Activated naive CD4-positive, alpha-beta T cell treated with anti-CD3 and anti-CD28 coated beads, Interleukin-2, amount 50 U/mL, for 24 hours (primary cell): Measurements from ENCODE around the gene OR2T29.
"Not testable (repeated sequence)": the region's sequence is repeated elsewhere in the genome, so short reads cannot be mapped to it uniquely, and the experiment has no call there.

ENCODE experiments used
- H3K27ac Mint-ChIP-seq: one replicate; pipeline ENCODE4 v1.8.0; 2021; ENCODE audit warnings: mild to moderate bottlenecking, mixed read lengths
- H3K27me3 Mint-ChIP-seq: one replicate; pipeline ENCODE4 v1.8.0; 2021; ENCODE audit warnings: mixed read lengths
- H3K36me3 Mint-ChIP-seq: one replicate; pipeline ENCODE4 v1.8.0; 2021; ENCODE audit warnings: mixed read lengths
- H3K4me1 Mint-ChIP-seq: one replicate; pipeline ENCODE4 v1.8.0; 2021; ENCODE audit warnings: mixed read lengths
- H3K4me3 Mint-ChIP-seq: one replicate; pipeline ENCODE4 v1.8.0; 2021; ENCODE audit warnings: mild to moderate bottlenecking, mixed read lengths
- H3K9me3 Mint-ChIP-seq: one replicate; pipeline ENCODE4 v1.8.0; 2021; ENCODE audit warnings: mixed read lengths

OR2T29 gene, protein sequence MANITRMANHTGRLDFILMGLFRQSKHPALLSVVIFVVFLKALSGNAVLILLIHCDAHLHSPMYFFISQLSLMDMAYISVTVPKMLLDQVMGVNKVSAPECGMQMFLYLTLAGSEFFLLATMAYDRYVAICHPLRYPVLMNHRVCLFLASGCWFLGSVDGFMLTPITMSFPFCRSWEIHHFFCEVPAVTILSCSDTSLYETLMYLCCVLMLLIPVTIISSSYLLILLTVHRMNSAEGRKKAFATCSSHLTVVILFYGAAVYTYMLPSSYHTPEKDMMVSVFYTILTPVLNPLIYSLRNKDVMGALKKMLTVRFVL

DNA sequence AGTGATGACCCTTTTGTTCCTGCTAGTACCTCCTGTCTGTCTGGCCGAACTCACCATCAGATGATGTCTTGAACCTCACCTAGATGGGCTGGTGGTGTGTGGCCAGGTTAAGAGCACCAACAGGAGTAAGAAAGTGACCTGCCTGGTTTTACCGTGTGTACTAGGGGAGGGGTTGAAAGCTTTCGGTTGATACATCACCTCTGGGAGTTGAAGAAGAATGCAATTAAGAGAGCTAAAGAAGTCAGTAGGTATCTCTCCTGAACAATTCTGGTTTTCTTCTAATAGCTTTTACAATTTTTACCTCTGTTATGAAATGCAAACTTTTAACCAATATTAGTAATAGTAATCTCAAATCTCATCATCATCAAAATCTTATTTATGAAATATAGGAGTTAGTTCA, at the start of gene OR2T29:
TSS of gene OR2T29 (minus strand) at position 101 of the 400 bp plus-strand sequence. CDS start 3,281 bp downstream, outside the sequence.
- H3K4me1 Mint-ChIP-seq = peaks cover 17% of the 10 kb centered on the region
- not testable (repeated sequence) for H3K9me3 Mint-ChIP-seq, H3K36me3 Mint-ChIP-seq, H3K27me3 Mint-ChIP-seq, H3K4me3 Mint-ChIP-seq, H3K27ac Mint-ChIP-seq

- no peaks in the 10 kb centered on the region for H3K36me3 Mint-ChIP-seq
- no peak overlapping the region for H3K4me3 Mint-ChIP-seq
- peaks cover 37% of the 10 kb centered on the region for H3K4me1 Mint-ChIP-seq
- no peaks in the 10 kb centered on the region for H3K27me3 Mint-ChIP-seq
- no peaks in the 10 kb centered on the region for H3K9me3 Mint-ChIP-seq
- H3K27ac Mint-ChIP-seq = peak overlapping the region; percentile 80
These were observed 49.4 kb upstream of the OR2T29 start for GRCh38 chr1:248611883-248612414.

- no peak overlapping the region for H3K27ac Mint-ChIP-seq
- H3K36me3 Mint-ChIP-seq = no peaks in the 10 kb centered on the region
- no peak overlapping the region for H3K4me3 Mint-ChIP-seq
These were observed 47.7 kb upstream of the OR2T29 start for GRCh38 chr1:248610301-248610700.

DNA sequence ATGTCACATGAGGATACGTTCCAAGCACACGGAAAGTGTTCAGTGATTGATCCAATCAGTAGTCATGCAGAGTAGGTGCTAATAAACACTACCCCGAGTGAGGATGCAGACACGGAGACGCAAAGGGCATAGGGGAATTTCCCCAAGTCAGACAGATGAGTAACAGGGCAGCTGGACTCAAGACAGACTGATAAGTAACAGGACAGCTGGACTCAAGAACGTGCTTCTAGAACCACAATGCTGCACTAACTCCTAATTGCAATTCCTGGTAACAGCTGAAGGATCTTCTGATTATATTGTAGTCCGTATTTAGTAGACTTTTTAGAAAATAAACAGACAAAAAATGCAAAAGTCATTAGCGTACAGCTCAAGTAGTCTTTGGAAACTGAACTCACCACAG, 36.8 kb upstream of the OR2T29 start:
- no peak overlapping the region for H3K27ac Mint-ChIP-seq
- H3K27me3 Mint-ChIP-seq = no peaks in the 10 kb centered on the region
- no peaks in the 10 kb centered on the region for H3K9me3 Mint-ChIP-seq
- H3K36me3 Mint-ChIP-seq = no peaks in the 10 kb centered on the region
- H3K4me3 Mint-ChIP-seq = no peak overlapping the region
- H3K4me1 Mint-ChIP-seq = peaks cover 7% of the 10 kb centered on the region

More at GRCh38 chr1:248610301-248610700, 47.7 kb upstream of the OR2T29 start:
- H3K9me3 Mint-ChIP-seq = no peaks in the 10 kb centered on the region
- H3K4me1 Mint-ChIP-seq = peaks cover 37% of the 10 kb centered on the region
- no peaks in the 10 kb centered on the region for H3K27me3 Mint-ChIP-seq

GRCh38 chr1:248597589-248597988, 35.0 kb upstream of the OR2T29 start, which contains the start of gene OR2T10:
OR2T10 (minus strand) TSS chr1:248597700; CDS start chr1:248593768, 3,932 bp downstream.
- Mint-ChIP-seq H3K4me3 (no peak within 1 kb of the TSS), H3K4me1 (peaks cover 7% of the 10 kb centered on the region), H3K27me3 (no peaks in the 10 kb centered on the region), H3K27ac (peak within 1 kb of the TSS; percentile 85), H3K9me3 (no peaks in the 10 kb centered on the region), H3K36me3 (peaks cover 1% of the 10 kb centered on the region)

- Mint-ChIP-seq H3K27me3 (no peaks in the 10 kb centered on the region), H3K9me3 (no peaks in the 10 kb centered on the region), H3K27ac (peak overlapping the region; percentile 85), H3K4me3 (no peak overlapping the region), H3K4me1 (peaks cover 7% of the 10 kb centered on the region), H3K36me3 (peaks cover 1% of the 10 kb centered on the region)
These were observed 34.0 kb upstream of the OR2T29 start for GRCh38 chr1:248596615-248597014.

GRCh38 chr1:248593226-248593625, 30.7 kb upstream of the OR2T29 start:
- Mint-ChIP-seq H3K27ac (no peak overlapping the region), H3K36me3 (peaks cover 1% of the 10 kb centered on the region), H3K27me3 (no peaks in the 10 kb centered on the region), H3K4me3 (no peak overlapping the region), H3K9me3 (no peaks in the 10 kb centered on the region), H3K4me1 (peaks cover 7% of the 10 kb centered on the region)

DNA sequence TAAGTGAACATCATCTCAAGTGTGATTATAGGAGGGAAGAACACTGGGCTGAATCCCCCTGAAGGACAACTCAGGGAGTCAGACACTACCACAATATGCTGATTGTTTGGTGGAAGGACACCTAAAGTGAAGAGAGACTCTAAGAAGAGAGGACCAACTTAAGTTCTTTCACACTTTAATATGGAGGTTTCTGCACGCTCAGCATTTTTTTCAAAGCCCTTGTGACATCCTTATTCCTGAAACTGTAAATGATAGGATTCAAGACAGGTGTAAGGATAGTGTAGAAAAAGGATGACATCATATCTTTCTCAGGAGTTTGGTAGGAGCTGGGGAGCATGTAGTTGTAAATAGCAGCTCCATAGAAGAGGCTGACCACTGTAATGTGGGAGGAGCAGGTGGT, 30.1 kb upstream of the OR2T29 start:
- Mint-ChIP-seq H3K27me3 (no peaks in the 10 kb centered on the region), H3K4me1 (peaks cover 7% of the 10 kb centered on the region), H3K4me3 (no peak overlapping the region), H3K27ac (no peak overlapping the region), H3K9me3 (no peaks in the 10 kb centered on the region), H3K36me3 (peaks cover 1% of the 10 kb centered on the region)

DNA sequence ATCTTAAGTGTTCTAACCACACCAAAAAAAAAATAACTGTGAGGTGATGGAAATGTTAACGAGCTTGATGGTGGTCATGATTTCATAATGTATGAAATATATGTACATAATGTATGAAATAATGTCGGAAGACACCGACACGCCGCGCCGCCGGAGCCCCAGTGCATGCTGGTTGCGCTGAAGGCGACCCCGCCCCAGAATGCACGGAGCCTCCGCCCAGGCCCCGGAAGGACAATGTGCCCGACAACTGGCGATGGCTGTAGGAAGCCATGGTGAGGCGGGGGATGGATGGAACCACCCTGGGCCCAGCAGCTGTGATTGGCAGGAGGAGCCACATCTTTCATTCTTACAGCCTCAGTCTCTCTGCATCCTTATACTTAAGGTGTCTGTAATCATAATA, 27.5 kb upstream of the OR2T29 start:
- Mint-ChIP-seq H3K4me3 (no peak overlapping the region), H3K9me3 (no peaks in the 10 kb centered on the region), H3K4me1 (no peaks in the 10 kb centered on the region), H3K27me3 (no peaks in the 10 kb centered on the region), H3K36me3 (peaks cover 1% of the 10 kb centered on the region), H3K27ac (no peak overlapping the region)

DNA sequence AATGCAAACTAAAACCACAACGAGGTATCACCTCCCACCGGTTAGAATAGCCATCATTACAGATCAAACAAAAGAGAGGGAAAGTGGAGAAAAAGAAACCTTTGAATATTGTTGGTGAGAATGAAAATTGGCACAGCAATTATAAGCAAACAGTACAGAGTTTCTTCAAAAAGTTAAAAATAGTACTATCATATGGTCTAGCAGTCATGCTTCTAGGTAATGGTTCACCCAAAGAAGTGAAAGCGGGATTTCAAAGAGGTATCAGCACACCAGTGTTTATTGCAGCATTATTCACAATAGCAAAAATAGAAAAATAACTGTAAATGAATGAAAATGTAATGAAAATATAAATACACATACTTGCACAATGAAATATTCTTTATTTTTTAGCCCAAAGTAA, 26.8 kb upstream of the OR2T29 start:
- no peak overlapping the region for H3K27ac Mint-ChIP-seq
- no peaks in the 10 kb centered on the region for H3K4me1 Mint-ChIP-seq
- H3K9me3 Mint-ChIP-seq = no peaks in the 10 kb centered on the region
- peaks cover 1% of the 10 kb centered on the region for H3K36me3 Mint-ChIP-seq
- H3K27me3 Mint-ChIP-seq = no peaks in the 10 kb centered on the region
- no peak overlapping the region for H3K4me3 Mint-ChIP-seq

- no peaks in the 10 kb centered on the region for H3K36me3 Mint-ChIP-seq
- no peak overlapping the region for H3K4me3 Mint-ChIP-seq
- H3K27ac Mint-ChIP-seq = no peak overlapping the region
- H3K9me3 Mint-ChIP-seq = no peaks in the 10 kb centered on the region
- no peaks in the 10 kb centered on the region for H3K4me1 Mint-ChIP-seq
- no peaks in the 10 kb centered on the region for H3K27me3 Mint-ChIP-seq
These were observed 22.7 kb upstream of the OR2T29 start for GRCh38 chr1:248585266-248585665.

DNA sequence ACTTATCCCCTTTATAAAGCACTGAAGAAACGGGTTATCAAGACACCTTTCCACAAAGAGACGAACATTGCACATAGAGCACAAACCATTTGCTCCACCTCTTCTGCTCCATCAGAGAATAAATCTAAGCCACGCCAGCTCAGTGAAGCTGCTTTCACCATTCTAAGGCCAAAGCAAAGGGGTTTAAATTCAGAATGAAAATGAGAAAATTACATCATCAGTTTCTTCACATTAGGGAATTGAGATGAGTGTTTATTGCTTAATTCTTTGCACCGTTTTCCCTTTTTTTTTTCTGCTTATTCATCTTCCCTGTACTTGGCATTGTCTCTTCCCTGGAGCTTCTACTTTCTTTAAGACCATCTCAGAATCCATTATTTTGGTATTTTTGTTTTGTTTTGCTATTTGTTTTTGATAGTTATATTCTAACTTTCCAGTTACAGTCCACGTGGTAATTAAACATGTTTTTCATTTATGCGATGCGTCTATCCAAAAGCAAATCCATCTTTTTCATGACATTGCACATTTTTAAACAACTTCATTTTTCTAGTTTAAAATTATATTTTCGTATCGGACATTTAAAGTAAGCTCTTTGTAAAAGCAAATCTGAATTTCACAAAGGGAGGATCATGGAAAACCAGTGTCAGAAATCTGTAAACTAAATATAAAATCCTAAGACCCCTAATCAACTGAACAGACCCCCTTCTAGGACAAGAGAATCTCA, 13.8 kb upstream of the OR2T29 start:
- Mint-ChIP-seq H3K27ac (no peak overlapping the region), H3K4me1 (no peaks in the 10 kb centered on the region), H3K27me3 (no peaks in the 10 kb centered on the region), H3K4me3 (no peak overlapping the region), H3K36me3 (no peaks in the 10 kb centered on the region), H3K9me3 (peaks cover 7% of the 10 kb centered on the region)

GRCh38 chr1:248574657-248575056, 12.1 kb upstream of the OR2T29 start, which contains the start of gene OR2T34:
OR2T34 (minus strand) TSS chr1:248574757; CDS start chr1:248574757, 0 bp downstream.
- H3K4me3 Mint-ChIP-seq, H3K4me1 Mint-ChIP-seq, H3K9me3 Mint-ChIP-seq, H3K36me3 Mint-ChIP-seq, H3K27me3 Mint-ChIP-seq, H3K27ac Mint-ChIP-seq: not testable (repeated sequence)

- not testable (repeated sequence) for H3K36me3 Mint-ChIP-seq, H3K27ac Mint-ChIP-seq, H3K9me3 Mint-ChIP-seq, H3K4me3 Mint-ChIP-seq, H3K27me3 Mint-ChIP-seq
- H3K4me1 Mint-ChIP-seq = peaks cover 11% of the 10 kb centered on the region
These were observed 11.3 kb upstream of the OR2T29 start for GRCh38 chr1:248573856-248574255.

GRCh38 chr1:248572049-248572448, 9.5 kb upstream of the OR2T29 start:
- not testable (repeated sequence) for H3K4me3 Mint-ChIP-seq, H3K27me3 Mint-ChIP-seq, H3K27ac Mint-ChIP-seq, H3K9me3 Mint-ChIP-seq, H3K36me3 Mint-ChIP-seq
- peaks cover 14% of the 10 kb centered on the region for H3K4me1 Mint-ChIP-seq

- H3K27ac Mint-ChIP-seq, H3K9me3 Mint-ChIP-seq, H3K27me3 Mint-ChIP-seq, H3K36me3 Mint-ChIP-seq: not testable (repeated sequence)
- peak overlapping the region; percentile 20 for H3K4me3 Mint-ChIP-seq
- peaks cover 23% of the 10 kb centered on the region for H3K4me1 Mint-ChIP-seq
These were observed 8.2 kb upstream of the OR2T29 start for GRCh38 chr1:248570811-248571210.
